Frontal cortex (tissue), 4 donors: ENCODE results near the gene RAET1E. TPM values are rescaled to one million over a fixed set of nuclear protein-coding genes. Genes with fewer than 3 reads are reported as not detected.
"Not testable (repeated sequence)": the region's sequence is repeated elsewhere in the genome, so short reads cannot be mapped to it uniquely, and the experiment has no call there.

ENCODE experiments used
- DNase-seq, 2 donors: peaks; one replicate each; pipeline ENCODE4 v3.0.0; 2012; ENCODE audit warnings: low spot score in 2 of 2
- FAIRE-seq: peaks from 2 replicates; lab custom pipeline; 2012; peaks lifted over from hg19 to GRCh38; lab: Jason Lieb, UNC
- total RNA-seq: library from RNA; depleted of rRNA; stranded (reverse); fragments of >200 nt; gene quantifications from one replicate; pipeline ENCODE4 v1.2.3, GENCODE V29; 2014
- donor health status: control.
- donor health status: control.
- donor health status: control.

RAET1E gene
- total RNA-seq, 1 donor from 2014 or later: not detected

DNA sequence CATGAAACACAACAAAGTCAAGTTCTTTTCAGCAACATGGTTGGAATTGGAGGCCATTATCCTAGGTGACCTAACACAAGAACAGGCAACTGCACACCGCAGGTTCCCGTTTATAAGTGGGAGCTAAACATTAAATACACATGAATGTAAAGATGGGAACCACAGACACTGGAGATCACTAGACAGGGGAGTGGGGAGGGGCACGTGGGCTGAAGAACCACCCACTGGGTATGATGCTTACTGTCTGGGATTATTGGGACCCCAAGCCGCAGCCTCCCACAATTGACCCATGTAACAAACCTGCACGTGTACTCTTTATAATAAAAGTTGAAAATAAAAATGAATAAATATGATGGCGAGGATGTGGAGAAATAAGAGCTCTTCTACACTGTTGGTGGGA, 33.6 kb upstream of the RAET1E start:
- no peak for FAIRE-seq

DNA sequence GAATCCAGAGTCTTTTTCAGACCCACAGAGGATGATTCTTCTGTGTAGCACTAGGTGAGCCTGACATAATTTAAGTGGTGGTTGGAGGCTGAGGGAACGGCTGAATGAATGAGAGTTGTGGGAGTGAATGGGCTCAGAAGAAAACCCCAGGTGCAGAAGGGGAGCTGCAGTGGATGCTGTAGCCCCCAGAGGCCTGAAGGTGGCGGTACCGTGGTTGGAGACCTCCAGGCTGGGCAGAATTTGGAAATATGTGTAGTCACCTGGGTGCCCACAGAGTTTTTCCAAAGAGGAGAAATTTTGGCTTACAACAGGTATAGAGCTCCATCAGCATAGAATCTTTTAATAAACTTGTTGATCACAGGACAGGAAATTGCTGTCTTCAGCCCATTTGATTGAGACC, 31.5 kb upstream of the RAET1E start:
- no peak for FAIRE-seq
- no peak for DNase-seq

More for the DNA sequence above, 33.6 kb upstream of the RAET1E start:
- no peak for DNase-seq

DNA sequence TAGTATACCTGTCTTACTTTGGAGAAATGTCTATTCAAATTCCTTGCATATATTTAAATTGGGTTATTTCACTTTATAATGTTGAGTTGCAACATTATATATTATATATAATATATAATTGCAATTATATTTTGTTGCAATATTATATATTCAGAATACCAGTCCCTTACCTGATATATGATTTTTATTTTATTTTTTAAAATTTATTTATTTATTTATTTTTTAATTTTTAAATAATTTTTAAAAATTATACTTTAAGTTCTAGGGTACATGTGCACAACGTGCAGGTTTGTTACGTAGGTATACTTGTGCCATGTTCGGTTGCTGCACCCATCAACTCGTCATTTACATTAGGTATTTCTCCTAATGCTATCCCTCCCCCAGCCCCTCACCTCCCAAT, 29.1 kb upstream of the RAET1E start:
- FAIRE-seq: peak; percentile 87
- DNase-seq: not testable (repeated sequence)

DNA sequence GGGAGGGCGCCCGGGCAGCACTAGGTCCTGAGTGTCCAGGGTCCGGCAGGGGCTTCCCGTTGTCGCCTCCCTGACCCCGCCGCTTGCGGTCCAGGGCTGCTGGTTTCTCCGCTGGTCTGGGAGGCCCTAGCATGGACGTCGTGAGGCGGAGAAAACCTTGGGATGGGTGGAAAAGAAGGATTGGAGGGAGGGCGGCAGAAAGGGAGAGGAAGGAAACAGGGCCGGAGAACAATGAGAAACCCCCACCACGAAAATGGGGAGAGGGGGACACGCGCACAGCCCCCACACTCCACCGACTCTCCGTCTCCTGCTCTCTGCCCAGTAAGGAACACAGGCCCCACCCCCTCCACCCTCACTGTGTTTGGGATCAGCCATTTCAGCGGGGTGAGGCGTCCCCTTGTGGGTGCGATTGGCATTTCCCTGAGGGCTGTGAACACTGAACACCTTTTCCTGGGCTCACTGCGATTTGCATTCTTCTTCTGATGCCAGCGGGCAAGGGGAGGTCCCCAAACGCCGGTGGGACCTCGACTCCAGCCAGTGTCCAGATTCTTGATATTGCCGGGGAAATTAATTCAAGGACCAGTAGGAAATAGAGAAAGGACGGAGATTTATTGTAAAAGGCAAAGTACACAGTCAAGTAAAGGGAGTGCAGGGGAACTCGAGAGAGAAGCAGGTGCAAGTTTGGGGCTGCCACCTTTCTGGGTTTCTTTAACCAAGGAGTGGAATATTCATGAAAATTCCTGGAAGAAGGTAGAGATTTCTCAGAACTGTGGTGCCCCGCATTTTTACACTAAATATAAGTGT, 28.3 kb upstream of the RAET1E start:
- DNase-seq: no peak
- FAIRE-seq: no peak

DNA sequence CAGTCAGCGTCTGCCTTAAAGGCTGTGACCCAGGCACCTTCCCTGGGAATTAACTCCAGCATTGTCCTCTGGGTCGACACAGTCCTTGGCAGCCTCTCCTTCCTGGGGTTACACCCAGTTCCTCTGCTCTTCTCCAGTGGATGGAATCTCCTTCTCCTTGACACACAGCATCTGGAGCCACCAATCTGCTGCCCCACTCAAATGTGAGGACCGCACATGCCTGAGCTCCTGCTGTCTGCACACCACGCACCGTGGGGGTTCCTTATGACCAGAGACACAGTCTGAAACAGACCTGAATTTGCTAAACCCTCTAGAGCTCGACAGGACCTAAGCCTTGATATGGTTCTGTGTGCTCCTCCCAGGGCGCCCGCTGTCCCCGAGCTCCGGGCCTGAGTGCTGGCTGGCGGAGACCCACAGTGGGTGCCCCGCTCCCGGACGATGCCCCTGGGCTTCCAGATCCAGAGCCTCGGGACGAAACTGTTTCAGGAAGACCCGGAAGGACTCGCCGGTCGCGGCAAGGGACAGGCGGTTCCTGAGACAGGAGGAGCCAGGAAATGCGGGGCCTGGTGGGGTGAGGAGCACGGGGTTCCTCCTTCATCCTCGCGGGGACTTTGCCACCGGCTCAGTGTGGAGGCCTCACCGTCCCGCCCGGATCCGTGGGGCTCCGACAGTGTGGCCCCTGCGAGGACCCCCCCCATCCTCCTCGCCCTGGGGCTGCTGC, 27.5 kb upstream of the RAET1E start:
- DNase-seq (no peak), FAIRE-seq (no peak)

DNA sequence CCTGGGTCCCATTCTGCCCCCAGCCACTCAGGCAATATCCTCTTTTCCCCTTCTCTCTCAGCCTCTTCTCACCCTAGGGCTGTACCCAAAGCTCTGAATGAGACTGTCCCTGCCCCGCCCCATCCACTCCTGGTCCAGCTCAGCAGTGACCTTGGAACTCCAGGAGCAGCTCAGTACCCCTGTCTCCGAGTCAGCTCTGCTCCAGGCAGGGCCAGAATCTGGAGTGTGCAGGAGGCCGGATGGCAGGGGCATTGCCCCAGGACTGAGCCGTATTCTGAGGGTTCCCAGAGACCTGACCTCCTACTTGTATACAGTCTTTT, 27.0 kb upstream of the RAET1E start:
- DNase-seq: no peak
- no peak for FAIRE-seq

DNA sequence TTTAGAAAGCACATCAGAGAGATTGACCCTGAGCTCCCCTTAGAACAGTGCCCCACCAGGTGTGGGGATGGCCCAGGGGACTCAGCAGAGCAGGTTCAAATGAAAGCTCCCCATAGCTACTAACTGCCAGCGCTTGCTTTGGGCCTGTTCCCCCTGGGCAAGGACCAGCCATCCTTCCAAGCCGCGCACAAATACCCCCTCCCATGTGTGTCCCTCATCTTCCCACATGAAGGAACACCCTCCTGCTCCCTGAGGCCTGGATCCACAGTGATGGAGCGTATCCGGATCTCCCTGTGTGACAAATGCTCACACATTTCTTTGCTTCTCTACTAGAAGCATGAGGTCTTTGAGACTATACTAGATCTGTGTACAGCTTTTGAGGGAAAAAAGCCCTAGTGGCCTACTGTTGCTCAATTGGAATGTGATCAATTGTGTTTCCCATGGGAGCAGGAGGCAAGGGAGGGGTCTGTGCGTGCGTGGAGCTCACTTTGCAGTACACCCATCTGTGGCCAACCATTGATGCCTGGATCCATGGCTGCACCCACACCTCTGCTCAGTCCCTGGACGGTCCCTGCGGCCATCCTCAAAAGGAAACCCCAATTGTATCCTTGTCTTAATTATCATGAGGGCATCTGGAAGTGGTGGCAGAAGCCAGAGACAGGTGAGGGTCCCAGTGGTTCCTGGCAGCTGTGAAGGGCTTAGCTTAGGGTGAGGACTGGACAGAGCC, 26.5 kb upstream of the RAET1E start:
- DNase-seq: no peak
- FAIRE-seq: no peak

DNA sequence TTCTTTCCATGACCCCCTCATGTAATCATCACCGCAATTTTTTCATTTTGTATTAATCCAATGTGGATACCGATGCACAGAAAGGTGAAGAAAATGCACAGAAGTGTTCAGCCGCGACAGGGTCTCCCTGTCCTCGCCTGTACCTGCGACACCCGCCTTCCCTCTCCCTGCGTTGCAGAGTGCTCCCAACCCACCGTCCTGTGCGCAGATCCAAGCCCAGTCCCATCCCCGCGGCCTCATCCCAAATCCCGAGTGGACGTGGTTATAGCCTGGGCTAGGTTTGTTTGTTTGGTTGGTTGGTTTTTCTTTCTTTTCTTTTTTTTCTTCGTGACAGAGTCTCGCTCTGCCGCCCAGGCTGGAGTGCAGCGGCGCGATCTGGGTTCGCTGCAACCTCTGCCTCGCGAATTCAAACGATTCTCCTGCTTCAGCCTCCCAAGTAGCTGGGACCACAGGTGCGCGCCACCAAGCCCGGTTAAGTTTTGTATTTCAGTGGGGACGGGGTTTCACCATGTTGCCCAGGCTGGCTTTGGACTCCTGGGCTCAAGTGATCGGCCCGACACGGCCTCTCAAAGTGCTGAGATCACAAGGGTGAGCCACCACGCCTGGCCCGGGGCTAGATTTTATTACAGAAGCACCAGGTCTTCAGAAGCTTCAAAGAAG, 25.5 kb upstream of the RAET1E start:
- no peak for FAIRE-seq
- DNase-seq: no peak

DNA sequence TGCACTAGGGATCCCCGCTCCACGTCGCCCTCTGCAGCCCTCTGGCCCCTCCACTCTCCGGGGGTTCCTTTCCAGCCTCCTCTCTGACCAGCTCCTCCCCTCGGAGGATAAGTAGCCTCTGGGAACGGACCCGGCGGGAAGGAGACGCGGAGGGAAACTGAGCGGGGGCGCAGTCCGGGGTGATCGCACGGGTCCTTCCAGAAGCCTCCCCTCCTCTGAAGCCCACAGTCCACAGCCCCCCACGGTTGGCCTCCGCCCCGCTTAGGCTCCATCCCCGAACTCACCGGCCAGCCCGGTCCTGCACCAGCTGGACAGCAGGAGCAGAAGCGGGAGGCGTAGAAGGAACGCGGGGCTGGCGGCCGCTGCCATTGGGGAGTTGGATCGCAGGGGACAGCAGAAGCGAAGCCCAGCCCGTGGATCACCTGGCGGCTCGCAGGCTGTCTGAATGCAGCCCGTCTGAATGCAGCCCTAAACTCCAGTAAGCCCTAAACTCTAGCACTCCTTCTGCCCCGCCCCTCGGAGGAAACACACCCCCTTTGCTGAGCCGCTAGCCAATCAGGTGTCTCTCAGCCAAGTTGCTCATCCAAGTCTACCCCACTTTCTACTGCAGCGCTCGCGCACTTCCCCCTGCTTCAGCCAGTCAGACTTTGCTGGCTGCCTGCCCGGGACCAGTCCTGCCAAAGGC, 24.9 kb upstream of the RAET1E start, which contains the start of gene RAET1G:
TSS of gene RAET1G (minus strand) at position 480 of the 685 bp plus-strand sequence. CDS start at position 369, 111 bp downstream.
- DNase-seq (peak; percentile 68 to 86), FAIRE-seq (no peak)

DNA sequence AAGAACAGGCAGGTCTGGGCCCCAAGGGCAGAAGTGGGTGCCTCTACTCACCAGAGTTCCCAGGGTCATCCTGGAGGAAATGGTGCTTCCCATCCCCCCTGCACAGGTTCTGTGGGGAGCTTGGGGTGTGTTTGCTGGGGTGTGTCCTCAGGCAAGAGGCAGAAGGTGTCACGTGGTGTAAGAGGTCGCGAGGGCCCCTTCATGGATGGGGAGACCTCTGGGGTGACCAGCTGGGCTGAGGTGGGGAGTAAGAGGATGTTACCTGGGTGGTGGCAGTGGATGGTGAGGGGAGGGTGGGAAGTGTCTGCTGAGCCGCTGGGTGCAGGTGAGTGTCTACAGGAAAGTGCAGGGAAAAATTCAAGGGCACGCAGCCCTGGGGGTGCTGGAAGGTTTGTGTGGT, 24.2 kb upstream of the RAET1E start:
- FAIRE-seq: not testable (repeated sequence)

DNA sequence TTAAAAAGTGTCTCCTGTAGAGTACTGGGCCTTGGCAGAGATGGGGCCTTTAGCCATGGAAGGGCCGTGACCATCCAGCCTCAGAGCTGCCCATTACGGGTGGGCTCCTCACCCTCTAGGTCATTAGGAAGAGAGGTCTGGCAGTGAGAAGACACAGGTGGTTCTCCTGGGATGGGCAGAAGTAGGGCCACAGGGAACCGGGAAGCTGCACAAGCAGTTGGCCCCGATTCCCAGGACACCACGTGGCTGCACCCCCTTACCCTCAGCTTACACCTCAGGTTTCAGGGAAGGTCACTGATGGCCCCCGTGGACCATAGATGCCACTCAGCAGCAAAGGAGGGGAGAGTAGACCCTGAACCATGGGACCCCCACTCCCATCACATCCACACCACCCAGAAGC, 23.4 kb upstream of the RAET1E start:
- DNase-seq: no peak
- FAIRE-seq: no peak

More for the DNA sequence above, 24.2 kb upstream of the RAET1E start:
- DNase-seq: not testable (repeated sequence)

DNA sequence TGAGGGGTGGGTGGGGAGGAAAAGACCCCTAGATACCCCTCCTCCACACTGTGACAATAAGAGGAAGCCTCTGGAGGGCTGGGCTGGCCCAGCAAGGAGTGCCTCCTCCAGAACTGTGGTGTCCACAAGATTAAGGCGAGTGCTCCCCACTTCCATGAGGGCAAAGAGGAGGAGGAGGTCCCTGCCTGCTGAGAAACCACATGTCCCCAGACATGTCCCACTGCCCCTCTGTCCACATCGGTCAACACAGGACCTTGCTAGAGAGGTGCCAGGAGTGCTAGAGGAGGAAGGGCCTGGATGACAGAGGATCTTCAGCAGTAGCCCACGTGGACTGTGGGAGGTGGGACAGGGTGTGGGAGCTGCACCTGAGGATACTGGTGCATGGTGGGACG, 21.9 kb upstream of the RAET1E start:
- FAIRE-seq: no peak
- DNase-seq: no peak

DNA sequence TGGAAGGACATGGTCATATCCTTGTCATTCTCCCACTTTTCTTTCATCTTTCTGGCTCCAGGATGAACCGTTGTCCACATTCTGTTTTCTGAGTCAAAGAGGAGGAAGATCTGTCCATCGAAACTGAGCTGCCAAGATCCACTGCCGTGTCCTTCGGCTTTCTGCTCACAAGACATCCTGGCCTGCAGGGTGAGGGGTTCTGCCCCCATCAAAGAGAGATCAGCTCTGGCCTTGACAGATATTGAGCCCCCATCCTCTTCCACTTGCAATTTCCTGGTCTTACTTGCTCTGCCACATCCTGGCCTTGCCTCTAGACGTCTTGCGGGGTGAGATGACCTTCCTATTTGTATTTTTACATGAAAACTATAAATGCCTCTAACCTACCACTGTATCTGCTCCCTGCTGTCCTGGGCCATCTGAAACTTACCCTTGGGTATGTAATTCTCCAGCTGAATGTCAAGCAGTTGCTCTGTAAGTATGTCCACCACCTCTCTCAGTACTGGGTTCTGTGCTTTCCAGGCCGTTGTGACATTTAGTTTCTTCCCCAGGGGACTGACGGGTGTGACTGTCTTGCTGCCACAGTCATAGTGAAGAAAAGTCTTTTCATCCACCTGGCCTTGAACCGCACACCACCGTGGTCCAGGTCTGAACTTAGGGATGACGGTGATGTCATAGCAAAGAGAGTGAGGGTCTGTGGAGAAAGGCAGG, 21.4 kb upstream of the RAET1E start:
- not testable (repeated sequence) for FAIRE-seq, DNase-seq

DNA sequence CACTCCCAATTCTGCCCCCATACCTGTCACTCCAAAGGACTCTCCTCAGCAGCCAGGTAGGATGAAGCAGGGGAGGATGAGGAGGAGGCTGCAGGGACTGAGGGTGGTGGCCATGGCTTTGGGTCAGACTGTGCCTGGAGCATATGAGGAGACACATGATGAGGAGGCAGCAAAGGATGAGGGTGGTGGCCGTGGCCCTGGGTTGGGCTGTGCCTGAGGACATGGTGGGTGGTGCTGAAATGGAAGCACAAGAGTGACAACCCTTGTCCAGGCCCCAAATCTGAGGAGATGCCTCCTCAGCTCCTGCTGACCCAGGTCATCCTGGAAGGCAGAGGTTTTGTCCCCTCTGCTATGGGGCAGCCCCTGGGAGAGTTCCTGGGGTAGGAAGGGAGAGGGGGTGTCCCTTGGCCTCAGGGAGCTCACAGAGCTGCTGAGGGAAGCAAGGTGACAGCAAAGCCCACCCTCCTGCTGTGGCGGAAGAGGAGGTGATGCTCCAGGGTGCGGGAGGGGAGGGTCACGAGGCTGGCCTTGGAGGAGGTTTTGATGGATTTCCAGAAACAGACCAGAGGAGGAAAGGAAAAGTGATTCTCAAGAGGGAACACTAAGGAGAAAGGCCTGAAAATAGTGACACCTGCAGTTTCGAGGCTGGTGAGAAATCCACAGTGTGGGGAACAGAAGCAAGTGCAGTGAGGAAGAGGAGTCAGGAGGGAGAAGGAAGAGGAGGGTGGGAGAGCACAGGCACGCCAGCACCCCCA, 20.4 kb upstream of the RAET1E start:
- DNase-seq (no peak), FAIRE-seq (no peak)

DNA sequence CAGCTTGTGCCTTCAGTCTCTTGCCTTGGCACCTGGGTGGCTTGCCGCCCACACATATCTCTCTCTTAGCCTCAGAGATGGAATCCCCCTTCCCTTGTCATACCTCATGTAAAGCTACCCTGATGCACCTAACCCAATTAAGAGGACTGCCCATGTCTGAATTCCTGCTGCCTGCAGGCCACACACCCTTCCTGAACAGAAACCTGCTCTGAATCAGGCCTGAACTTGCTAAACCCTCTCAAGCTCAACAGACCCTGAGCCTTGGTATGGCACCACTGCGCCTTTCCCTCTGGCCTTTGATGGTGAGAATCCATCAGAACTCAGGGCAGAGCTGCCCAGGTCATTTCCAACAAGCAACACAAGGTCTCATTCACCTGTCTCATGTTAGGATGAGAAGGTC, 19.8 kb upstream of the RAET1E start:
- DNase-seq: no peak
- FAIRE-seq: no peak

DNA sequence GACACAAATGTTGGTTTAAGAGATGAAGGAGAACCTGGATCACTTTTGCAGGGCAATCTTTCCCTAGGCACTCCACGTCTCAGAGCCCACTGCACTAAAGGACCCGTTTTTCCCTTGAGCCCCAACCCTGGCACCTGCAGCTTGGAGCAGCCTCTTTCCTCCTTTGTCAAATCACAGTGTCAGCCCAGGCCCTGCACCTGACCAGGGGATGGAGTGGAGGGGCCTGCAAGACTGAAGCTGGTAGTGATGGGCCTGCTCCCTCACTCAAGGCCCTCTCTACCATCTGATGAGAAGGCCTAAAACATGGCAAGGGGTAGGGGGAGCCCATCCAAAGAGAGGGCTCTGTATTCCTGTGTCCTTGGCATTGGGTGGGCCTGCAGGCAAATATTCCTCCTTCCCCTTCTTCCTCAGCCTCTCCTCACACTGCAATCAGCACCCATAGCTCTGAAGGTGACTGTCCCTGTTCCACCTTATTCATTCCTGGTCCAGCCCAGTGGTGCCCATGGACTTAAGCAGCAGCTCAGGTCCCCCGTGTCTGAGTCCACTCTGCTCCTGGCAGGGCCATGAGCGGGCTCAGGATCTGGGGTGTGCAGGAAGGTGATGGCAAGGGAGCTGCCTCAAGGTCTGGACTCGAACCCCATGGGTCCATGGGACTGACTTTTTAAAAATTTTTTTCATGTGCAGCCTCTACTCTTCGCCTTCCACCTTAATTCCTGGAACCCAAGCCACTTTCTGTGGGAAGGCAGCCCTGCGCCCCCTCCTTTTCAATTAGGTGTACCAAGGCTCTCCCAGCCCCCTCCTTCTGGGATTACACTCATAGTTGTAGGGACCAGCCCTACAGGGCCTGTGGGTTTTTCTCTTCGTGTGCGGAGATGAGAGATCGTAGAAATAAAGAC, 18.3 kb upstream of the RAET1E start:
- FAIRE-seq (no peak), DNase-seq (no peak)

DNA sequence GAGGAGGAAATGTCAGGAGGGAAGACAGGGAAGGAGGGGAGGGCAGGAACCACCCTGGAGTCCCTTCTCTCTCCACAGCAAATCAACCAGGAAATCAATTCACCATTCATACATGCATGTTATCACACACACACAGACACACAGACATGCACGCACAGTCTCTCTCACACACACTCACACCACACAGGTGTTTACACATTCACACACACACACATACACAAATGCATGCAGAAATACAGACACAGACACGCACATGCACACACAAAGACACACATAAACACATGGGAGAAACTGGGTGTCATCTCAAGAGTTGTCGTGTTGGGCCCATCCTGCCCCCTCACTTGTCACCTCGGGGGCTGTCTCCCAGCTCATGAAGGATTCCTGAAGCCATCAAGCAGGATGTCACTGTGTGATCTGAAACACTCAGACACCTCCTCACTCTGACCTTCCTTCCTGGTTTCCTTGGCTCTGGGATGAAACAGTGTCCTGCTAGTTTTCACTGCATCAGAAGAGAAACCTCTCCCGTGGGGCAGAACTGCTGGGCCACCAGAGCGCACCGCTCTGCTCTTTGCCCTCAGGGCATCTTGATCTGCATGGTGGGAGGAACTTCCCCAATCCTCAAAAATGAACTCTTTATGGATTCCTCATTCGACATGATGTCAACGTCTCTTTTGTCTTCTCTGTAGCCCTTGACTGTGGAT, 15.8 kb upstream of the RAET1E start:
- DNase-seq (no peak), FAIRE-seq (no peak)
